Liver (tissue), 9 donors: ENCODE measurements around the gene PRR22. TPM values are rescaled to one million over a fixed set of nuclear protein-coding genes. Genes with fewer than 3 reads are reported as not detected.

ENCODE experiments used
- DNase-seq: peaks from one replicate; pipeline ENCODE4 v3.0.0-alpha.2; 2017; ENCODE audit warnings: low spot score
- H3K27ac ChIP-seq, 2 donors: one replicate each; pipeline ENCODE4 v1.7.0; 2013; ENCODE audit warnings: inconsistent platforms in 2 of 2, low read length in 2 of 2, control low read depth in 1 of 2, low read depth in 1 of 2, mild to moderate bottlenecking in 1 of 2
- H3K27me3 ChIP-seq, 4 donors: one replicate each; pipeline versions ENCODE4 v1.6.1 to v1.7.0; 2013; ENCODE audit warnings: low read length in 3 of 4, inconsistent platforms in 1 of 4, mild to moderate bottlenecking in 1 of 4, moderate library complexity in 1 of 4; ENCODE audit not compliant: control insufficient read depth in 4 of 4, insufficient read depth in 4 of 4
- H3K36me3 ChIP-seq, 4 donors: one replicate each; pipeline versions ENCODE4 v1.6.1 to v1.7.0; 2013; ENCODE audit warnings: low read length in 3 of 4, mild to moderate bottlenecking in 3 of 4, low read depth in 1 of 4, moderate library complexity in 1 of 4; ENCODE audit not compliant: control insufficient read depth in 4 of 4, insufficient read depth in 3 of 4
- H3K4me1 ChIP-seq, 4 donors: one replicate each; pipeline versions ENCODE4 v1.6.1 to v1.7.0; 2013; ENCODE audit warnings: low read length in 3 of 4, mild to moderate bottlenecking in 3 of 4, moderate library complexity in 1 of 4; ENCODE audit not compliant: control insufficient read depth in 4 of 4, insufficient read depth in 4 of 4
- H3K4me3 ChIP-seq, 3 donors: one replicate each; pipeline versions ENCODE4 v1.6.1 to v1.7.0; 2013; ENCODE audit warnings: low read length in 3 of 3, control low read depth in 1 of 3, low read depth in 1 of 3, mild to moderate bottlenecking in 1 of 3
- H3K9ac ChIP-seq, 2 donors: one replicate each; pipeline ENCODE4 v1.7.0; 2013; ENCODE audit warnings: low read length in 2 of 2, mild to moderate bottlenecking in 2 of 2, moderate library complexity in 2 of 2, control low read depth in 1 of 2, low read depth in 1 of 2
- H3K9me3 ChIP-seq, 4 donors: one replicate each; pipeline versions ENCODE4 v1.6.1 to v1.7.0; 2013; ENCODE audit warnings: low read length in 3 of 4; ENCODE audit not compliant: control insufficient read depth in 4 of 4
- ATF3 ChIP-seq: IDR thresholded peaks from 2 replicates; pipeline ENCODE4 v1.6.1; 2016; ENCODE audit warnings: antibody characterized with exemption
- EGR1 ChIP-seq, 2 donors: IDR thresholded peaks; 2 replicates each; pipeline ENCODE4 v1.6.1; 2016 to 2018; ENCODE audit warnings: antibody characterized with exemption in 2 of 2, low read depth in 2 of 2
- FOXA1 ChIP-seq: IDR thresholded peaks from 2 replicates; pipeline ENCODE4 v1.6.1; 2016; ENCODE audit warnings: antibody characterized with exemption
- FOXA2 ChIP-seq: IDR thresholded peaks from 2 replicates; pipeline ENCODE4 v1.6.1; 2016; ENCODE audit warnings: antibody characterized with exemption
- GABPA ChIP-seq, 2 donors: IDR thresholded peaks in 1 of 2; conservative IDR thresholded peaks in 1 of 2; 2 replicates each; pipeline ENCODE4 v1.6.1; 2016; ENCODE audit warnings: antibody characterized with exemption in 2 of 2, mild to moderate bottlenecking in 1 of 2, moderate library complexity in 1 of 2
- HNF4A ChIP-seq, 2 donors: conservative IDR thresholded peaks; 2 replicates each; pipeline ENCODE4 v1.6.1; 2016; ENCODE audit warnings: antibody characterized with exemption in 2 of 2, mild to moderate bottlenecking in 2 of 2
- HNF4G ChIP-seq: IDR thresholded peaks from 2 replicates; pipeline ENCODE4 v1.6.1; 2016; ENCODE audit warnings: antibody characterized with exemption
- JUND ChIP-seq, 2 donors: IDR thresholded peaks; 2 replicates each; pipeline ENCODE4 v1.6.1; 2016; ENCODE audit warnings: antibody characterized with exemption in 2 of 2
- MAX ChIP-seq: IDR thresholded peaks from 2 replicates; pipeline ENCODE4 v1.6.1; 2016; ENCODE audit warnings: antibody characterized with exemption
- NR2F2 ChIP-seq: IDR thresholded peaks from 2 replicates; pipeline ENCODE4 v1.6.1; 2016; ENCODE audit warnings: antibody characterized with exemption
- RAD21 ChIP-seq, 2 donors: IDR thresholded peaks; 2 replicates each; pipeline ENCODE4 v1.6.1; 2016; ENCODE audit warnings: antibody characterized with exemption in 2 of 2, mild to moderate bottlenecking in 2 of 2
- RXRA ChIP-seq, 2 donors: IDR thresholded peaks; 2 replicates each; pipeline ENCODE4 v1.6.1; 2017 to 2018; ENCODE audit warnings: antibody characterized with exemption in 2 of 2, mild to moderate bottlenecking in 1 of 2
- SP1 ChIP-seq: IDR thresholded peaks from 2 replicates; pipeline ENCODE4 v1.6.1; 2018; ENCODE audit warnings: antibody characterized with exemption, mild to moderate bottlenecking
- TAF1 ChIP-seq: conservative IDR thresholded peaks from 2 replicates; pipeline ENCODE4 v1.6.1; 2016; ENCODE audit warnings: antibody characterized with exemption, mild to moderate bottlenecking
- YY1 ChIP-seq: IDR thresholded peaks from 2 replicates; pipeline ENCODE4 v1.6.1; 2016; ENCODE audit warnings: antibody characterized with exemption, mild to moderate bottlenecking
- WGBS: extraction: QIAGEN DNeasy Blood & Tissue Kit; methylation state at CpG from one replicate; pipeline ENCODE4 v1.1.7; 2013; 5-methylcytosine and 5-hydroxymethylcytosine counted together
- polyA plus RNA-seq, 2 donors: library from polyadenylated mRNA; stranded (reverse) in 1 of 2; unstranded in 1 of 2; fragments of 200-250 nt in 1 of 2; fragments of >200 nt in 1 of 2; fragmentation: Nextera tagmentation in 1 of 2; extraction: Ambion mirVana in 1 of 2; gene quantifications; one replicate each; pipeline versions ENCODE4 v1.2.1 to v1.2.3, GENCODE V29; 2013 to 2015
- total RNA-seq, 2 donors: library from RNA; depleted of rRNA; stranded (reverse); fragments of >200 nt; gene quantifications; one replicate each; pipeline ENCODE4 v1.2.3, GENCODE V29; 2014
- TF ChIP-seq, protein P1 (sequence below): fragments of 150-350 bp; IDR thresholded peaks from 2 replicates; pipeline ENCODE4 v1.5.1; 2017; ENCODE audit warnings: improper control_type of control experiment, low read depth, low read length; ENCODE audit not compliant: missing input control
- TF ChIP-seq, protein P2 (sequence below): IDR thresholded peaks from 2 replicates; pipeline ENCODE4 v1.6.1; 2016; ENCODE audit warnings: antibody characterized with exemption
- TF ChIP-seq, protein P3 (sequence below): IDR thresholded peaks from 2 replicates; pipeline ENCODE4 v1.6.1; 2016; ENCODE audit warnings: antibody characterized with exemption, mild to moderate bottlenecking
- donor health status: healthy.
- donor health status: healthy.
- donor health status: healthy.
- donor health status: healthy.
- donor health status: healthy.

The PRR22 gene
- total and polyA plus RNA-seq, 4 donors, result 0.40 to 1.6 (median 0.63) TPM

DNA sequence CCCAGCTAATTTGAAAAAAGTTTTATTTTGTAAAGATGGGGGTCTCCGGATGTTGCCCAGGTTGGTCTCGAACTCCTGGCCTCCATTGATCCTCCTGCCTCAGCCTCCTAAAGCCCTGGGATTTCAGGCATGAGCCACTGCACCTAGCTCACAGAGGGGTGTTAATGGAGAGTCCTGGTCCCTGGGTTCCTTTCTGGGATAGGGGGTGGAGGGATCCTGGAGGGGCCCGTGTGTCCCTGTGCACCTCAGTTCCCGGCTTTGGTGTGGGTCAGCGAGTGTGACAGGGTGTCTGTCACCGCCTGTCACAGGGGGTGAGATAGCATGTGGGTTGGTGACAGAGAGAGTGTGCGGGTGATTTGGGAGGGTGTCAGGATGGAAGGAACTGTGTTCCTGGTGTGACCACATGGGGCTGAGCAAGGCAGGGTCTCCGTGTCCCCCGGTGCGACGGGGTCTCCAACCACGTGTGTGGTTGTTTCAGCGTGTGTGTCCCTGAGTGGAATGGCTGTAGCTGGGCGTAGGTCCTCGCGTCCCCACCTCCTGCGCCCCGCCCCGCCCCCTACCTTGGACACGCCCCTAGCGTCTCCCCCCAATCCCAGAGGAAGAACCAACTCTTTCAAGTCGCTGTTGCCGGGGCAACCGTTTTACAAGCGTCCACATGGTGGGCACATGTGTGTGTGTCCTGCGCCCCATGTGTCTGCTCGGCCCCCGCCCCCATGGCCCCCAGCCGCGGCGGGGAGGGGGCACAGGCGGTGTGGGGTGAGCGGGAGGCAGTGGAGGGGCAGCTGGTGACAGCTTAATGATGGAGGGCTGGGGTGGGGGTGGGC is 17.5 kb upstream of the PRR22 start:
- no peaks in the 10 kb centered on the region for H3K36me3 ChIP-seq
- H3K9me3 ChIP-seq, result no peaks in the 10 kb centered on the region
- no peak overlapping the region for H3K27ac ChIP-seq
- 51% methylated on average over 33 of the region's 33 CpGs for WGBS
- no peak for DNase-seq
- no peak overlapping the region for H3K9ac ChIP-seq
- no peak overlapping the region for H3K4me3 ChIP-seq
- H3K27me3 ChIP-seq, result no peaks in the 10 kb centered on the region
- no peak for TF ChIP-seq JUND (IDR thresholded peaks at IDR 0.05)
- no peak for TF ChIP-seq FOXA1
- no peak for TF ChIP-seq FOXA2
- TF ChIP-seq, protein P1, sequence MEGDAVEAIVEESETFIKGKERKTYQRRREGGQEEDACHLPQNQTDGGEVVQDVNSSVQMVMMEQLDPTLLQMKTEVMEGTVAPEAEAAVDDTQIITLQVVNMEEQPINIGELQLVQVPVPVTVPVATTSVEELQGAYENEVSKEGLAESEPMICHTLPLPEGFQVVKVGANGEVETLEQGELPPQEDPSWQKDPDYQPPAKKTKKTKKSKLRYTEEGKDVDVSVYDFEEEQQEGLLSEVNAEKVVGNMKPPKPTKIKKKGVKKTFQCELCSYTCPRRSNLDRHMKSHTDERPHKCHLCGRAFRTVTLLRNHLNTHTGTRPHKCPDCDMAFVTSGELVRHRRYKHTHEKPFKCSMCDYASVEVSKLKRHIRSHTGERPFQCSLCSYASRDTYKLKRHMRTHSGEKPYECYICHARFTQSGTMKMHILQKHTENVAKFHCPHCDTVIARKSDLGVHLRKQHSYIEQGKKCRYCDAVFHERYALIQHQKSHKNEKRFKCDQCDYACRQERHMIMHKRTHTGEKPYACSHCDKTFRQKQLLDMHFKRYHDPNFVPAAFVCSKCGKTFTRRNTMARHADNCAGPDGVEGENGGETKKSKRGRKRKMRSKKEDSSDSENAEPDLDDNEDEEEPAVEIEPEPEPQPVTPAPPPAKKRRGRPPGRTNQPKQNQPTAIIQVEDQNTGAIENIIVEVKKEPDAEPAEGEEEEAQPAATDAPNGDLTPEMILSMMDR, result no peak
- TF ChIP-seq HNF4A (conservative IDR thresholded peaks at IDR 0.05), result no peak
- no peak for TF ChIP-seq RAD21 (IDR thresholded peaks at IDR 0.05)
- TF ChIP-seq EGR1 (IDR thresholded peaks at IDR 0.05; ENCODE audit: low read depth in 2 of 2), result no peak
- H3K4me1 ChIP-seq, result peaks cover 33 to 55% (median 44%) of the 10 kb centered on the region in 4 donors

- TF ChIP-seq RXRA (IDR thresholded peaks at IDR 0.05), result peak; percentile 98 to 99
- TF ChIP-seq GABPA (IDR thresholded peaks at IDR 0.05 in 1 of 2, conservative IDR thresholded peaks at IDR 0.05 in 1 of 2), result peak in 1 of 2 donors; percentile 31
- peak; percentile 31 for TF ChIP-seq FOXA2
- TF ChIP-seq SP1, result peak; percentile 92
- peak; percentile 51 to 70 for TF ChIP-seq JUND (IDR thresholded peaks at IDR 0.05)
- peak; percentile 14 for TF ChIP-seq FOXA1
- no peak for TF ChIP-seq TAF1
- peak; percentile 47 for TF ChIP-seq HNF4G
- peak; percentile 45 to 52 for TF ChIP-seq RAD21 (IDR thresholded peaks at IDR 0.05)
- TF ChIP-seq NR2F2, result peak; percentile 98
- TF ChIP-seq, protein P1, result no peak
- peak; percentile 79 to 87 for TF ChIP-seq HNF4A (conservative IDR thresholded peaks at IDR 0.05)
- peak; percentile 45 to 85 for TF ChIP-seq EGR1 (IDR thresholded peaks at IDR 0.05; ENCODE audit: low read depth in 2 of 2)
- peak; percentile 97 for TF ChIP-seq MAX
- TF ChIP-seq, protein P2, sequence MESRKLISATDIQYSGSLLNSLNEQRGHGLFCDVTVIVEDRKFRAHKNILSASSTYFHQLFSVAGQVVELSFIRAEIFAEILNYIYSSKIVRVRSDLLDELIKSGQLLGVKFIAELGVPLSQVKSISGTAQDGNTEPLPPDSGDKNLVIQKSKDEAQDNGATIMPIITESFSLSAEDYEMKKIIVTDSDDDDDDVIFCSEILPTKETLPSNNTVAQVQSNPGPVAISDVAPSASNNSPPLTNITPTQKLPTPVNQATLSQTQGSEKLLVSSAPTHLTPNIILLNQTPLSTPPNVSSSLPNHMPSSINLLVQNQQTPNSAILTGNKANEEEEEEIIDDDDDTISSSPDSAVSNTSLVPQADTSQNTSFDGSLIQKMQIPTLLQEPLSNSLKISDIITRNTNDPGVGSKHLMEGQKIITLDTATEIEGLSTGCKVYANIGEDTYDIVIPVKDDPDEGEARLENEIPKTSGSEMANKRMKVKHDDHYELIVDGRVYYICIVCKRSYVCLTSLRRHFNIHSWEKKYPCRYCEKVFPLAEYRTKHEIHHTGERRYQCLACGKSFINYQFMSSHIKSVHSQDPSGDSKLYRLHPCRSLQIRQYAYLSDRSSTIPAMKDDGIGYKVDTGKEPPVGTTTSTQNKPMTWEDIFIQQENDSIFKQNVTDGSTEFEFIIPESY, result peak; percentile 83
- TF ChIP-seq YY1, result no peak
- peak; percentile 53 for TF ChIP-seq ATF3
- TF ChIP-seq, protein P3, sequence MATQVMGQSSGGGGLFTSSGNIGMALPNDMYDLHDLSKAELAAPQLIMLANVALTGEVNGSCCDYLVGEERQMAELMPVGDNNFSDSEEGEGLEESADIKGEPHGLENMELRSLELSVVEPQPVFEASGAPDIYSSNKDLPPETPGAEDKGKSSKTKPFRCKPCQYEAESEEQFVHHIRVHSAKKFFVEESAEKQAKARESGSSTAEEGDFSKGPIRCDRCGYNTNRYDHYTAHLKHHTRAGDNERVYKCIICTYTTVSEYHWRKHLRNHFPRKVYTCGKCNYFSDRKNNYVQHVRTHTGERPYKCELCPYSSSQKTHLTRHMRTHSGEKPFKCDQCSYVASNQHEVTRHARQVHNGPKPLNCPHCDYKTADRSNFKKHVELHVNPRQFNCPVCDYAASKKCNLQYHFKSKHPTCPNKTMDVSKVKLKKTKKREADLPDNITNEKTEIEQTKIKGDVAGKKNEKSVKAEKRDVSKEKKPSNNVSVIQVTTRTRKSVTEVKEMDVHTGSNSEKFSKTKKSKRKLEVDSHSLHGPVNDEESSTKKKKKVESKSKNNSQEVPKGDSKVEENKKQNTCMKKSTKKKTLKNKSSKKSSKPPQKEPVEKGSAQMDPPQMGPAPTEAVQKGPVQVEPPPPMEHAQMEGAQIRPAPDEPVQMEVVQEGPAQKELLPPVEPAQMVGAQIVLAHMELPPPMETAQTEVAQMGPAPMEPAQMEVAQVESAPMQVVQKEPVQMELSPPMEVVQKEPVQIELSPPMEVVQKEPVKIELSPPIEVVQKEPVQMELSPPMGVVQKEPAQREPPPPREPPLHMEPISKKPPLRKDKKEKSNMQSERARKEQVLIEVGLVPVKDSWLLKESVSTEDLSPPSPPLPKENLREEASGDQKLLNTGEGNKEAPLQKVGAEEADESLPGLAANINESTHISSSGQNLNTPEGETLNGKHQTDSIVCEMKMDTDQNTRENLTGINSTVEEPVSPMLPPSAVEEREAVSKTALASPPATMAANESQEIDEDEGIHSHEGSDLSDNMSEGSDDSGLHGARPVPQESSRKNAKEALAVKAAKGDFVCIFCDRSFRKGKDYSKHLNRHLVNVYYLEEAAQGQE, result peak; percentile 52
- Histone ChIP-seq H3K4me3 (no peak overlapping the region), H3K27me3 (no peaks in the 10 kb centered on the region), H3K27ac (peak overlapping the region; percentile 62 to 71), H3K4me1 (peaks cover 28 to 50% (median 40%) of the 10 kb centered on the region in 4 donors), H3K9ac (no peak overlapping the region), H3K36me3 (no peaks in the 10 kb centered on the region), H3K9me3 (no peaks in the 10 kb centered on the region)
- WGBS, result 39% methylated on average over 17 of the region's 17 CpGs
- DNase-seq, result no peak
These were observed 16.1 kb upstream of the PRR22 start for GRCh38 chr19:5800361-5801270.
